Measurements from ENCODE around the gene CLCA1.

GRCh38 chr1:86499987-86500593 is 31.4 kb downstream of the CLCA1 start:
- TF ChIP-seq POLR2A (IDR thresholded peaks at IDR 0.05): no peak
- peak; percentile 68 to 80 (median 71) for TF ChIP-seq CTCF (IDR thresholded peaks at IDR 0.05)
